Heart left ventricle (tissue), 13 donors: ENCODE measurements around the gene TEP1.

ENCODE experiments used
- POLR2A ChIP-seq, 2 donors: fragments of 450-650 bp; IDR thresholded peaks; one replicate each; pipeline ENCODE4 v1.6.1; 2017; ENCODE audit warnings: antibody characterized with exemption in 2 of 2, mild to moderate bottlenecking in 2 of 2, moderate library complexity in 2 of 2
- TF ChIP-seq, protein P1 (sequence below), 12 donors: fragments of 200-600 bp; sonication (generic) in 4 of 12; IDR thresholded peaks; one replicate each; pipeline versions ENCODE4 v1.5.0 to v1.8.0; 2018 to 2022; ENCODE audit warnings: antibody characterized with exemption in 12 of 12, mild to moderate bottlenecking in 5 of 12
- donor health status: ischemic (EF 13 %, LVEDD 7.1; RV severe dilation, severe dysfunction).
- donor health status: DM: no; HTN: yes; CAD: no.
- donor health status: DM: no; HTN: no; CAD: no.
- donor health status: ischemic (EF 25% LVEDD 6.9; RV normal size, moderate dysfunction).
- donor health status: ischemic (EF 25% LVEDD 5.7; RV mildly dilated, moderate dysfunction).
- donor health status: ischemic (EF 35%, LVEDD 5.7; RV mildly dilated, moderate dysfunction).
- donor health status: nonischemic (EF 11% LVEDD 7.7; RV severe dilation, severe dysfunction).
- donor health status: DM: yes; HTN: yes; CAD: no.
- donor health status: PGD.
- donor health status: ischemic (EF 29% LVEDD 5.4; RV normal size, mild dysfunction).
- donor health status: nonischemic (EF 23%, LVEDD 6.1; RV moderate dilation, normal function).

DNA sequence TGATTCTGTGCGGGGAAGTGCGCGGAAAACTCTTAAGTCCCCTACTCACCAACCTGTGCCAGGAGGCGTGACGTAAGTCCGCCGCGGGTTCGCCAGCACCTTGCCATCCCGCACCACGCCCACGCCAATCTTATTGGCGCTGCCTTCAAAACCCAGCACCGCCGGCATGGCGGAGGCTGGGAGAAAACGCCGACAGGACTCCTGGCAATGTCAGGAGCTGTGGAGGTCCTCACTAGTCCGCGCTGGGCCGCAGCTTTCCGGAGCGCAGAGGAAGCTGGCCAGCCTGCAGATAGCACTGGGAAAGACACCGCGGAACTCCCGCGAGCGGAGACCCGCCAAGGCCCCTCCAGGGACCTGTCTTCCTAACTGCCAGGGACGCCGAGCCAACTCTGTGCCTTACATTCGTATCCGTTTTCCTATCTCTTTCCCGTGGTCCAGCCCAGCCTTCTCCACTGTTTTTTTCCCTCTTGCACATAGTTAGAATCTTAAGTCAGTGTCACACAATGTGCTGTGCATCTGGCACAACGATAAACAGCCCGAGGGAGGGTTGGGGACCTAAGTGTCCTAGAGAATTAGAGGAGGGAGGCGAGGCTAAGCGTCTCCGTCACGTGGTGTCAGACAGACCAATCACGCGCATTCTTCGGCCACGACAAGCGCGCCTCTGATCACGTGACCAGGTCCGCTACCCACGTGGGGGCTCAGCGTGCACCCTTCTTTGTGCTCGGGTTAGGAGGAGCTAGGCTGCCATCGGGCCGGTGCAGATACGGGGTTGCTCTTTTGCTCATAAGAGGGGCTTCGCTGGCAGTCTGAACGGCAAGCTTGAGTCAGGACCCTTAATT is 41.4 kb upstream of the TEP1 start, which contains the start of the genes APEX1 and OSGEP:
- peak in 1 of 2 donors; percentile 89 for TF ChIP-seq POLR2A (IDR thresholded peaks at IDR 0.05)
- TF ChIP-seq, protein P1, sequence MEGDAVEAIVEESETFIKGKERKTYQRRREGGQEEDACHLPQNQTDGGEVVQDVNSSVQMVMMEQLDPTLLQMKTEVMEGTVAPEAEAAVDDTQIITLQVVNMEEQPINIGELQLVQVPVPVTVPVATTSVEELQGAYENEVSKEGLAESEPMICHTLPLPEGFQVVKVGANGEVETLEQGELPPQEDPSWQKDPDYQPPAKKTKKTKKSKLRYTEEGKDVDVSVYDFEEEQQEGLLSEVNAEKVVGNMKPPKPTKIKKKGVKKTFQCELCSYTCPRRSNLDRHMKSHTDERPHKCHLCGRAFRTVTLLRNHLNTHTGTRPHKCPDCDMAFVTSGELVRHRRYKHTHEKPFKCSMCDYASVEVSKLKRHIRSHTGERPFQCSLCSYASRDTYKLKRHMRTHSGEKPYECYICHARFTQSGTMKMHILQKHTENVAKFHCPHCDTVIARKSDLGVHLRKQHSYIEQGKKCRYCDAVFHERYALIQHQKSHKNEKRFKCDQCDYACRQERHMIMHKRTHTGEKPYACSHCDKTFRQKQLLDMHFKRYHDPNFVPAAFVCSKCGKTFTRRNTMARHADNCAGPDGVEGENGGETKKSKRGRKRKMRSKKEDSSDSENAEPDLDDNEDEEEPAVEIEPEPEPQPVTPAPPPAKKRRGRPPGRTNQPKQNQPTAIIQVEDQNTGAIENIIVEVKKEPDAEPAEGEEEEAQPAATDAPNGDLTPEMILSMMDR (IDR thresholded peaks at IDR 0.05): peak in 1 of 12 donors; percentile 6
